DOHH2 (cell line): ENCODE measurements around the gene MLLT6.
A peak's percentile ranks its signal among the peaks of the same experiment; 100 is the strongest.

Experiments
- H3F3A ChIP-seq: fragments of 200-600 bp; sonication (generic), shearing (Covaris generic); 2 replicates; pipeline ENCODE4 v1.6.0; 2016; ENCODE audit warnings: antibody characterized with exemption, mild to moderate bottlenecking; ENCODE audit not compliant: control insufficient read depth, insufficient read depth
- H3K27ac ChIP-seq: fragments of 200-600 bp; sonication (generic); 2 replicates; pipeline ENCODE4 v1.5.1; 2014; ENCODE audit warnings: low read depth, mild to moderate bottlenecking, low read length, moderate library complexity
- H3K27me3 ChIP-seq: fragments of 200-600 bp; sonication (generic); 2 replicates; pipeline ENCODE4 v1.6.1; 2014; ENCODE audit warnings: mild to moderate bottlenecking, low read length, mixed read lengths; ENCODE audit not compliant: control insufficient read depth
- H3K36me3 ChIP-seq: fragments of 200-600 bp; sonication (generic); 2 replicates; pipeline ENCODE4 v1.6.1; 2014; ENCODE audit warnings: mild to moderate bottlenecking, low read length, moderate library complexity, mixed read lengths; ENCODE audit not compliant: control insufficient read depth
- H3K4me1 ChIP-seq: fragments of 200-600 bp; sonication (generic); 2 replicates; pipeline ENCODE4 v1.6.1; 2014; ENCODE audit warnings: mild to moderate bottlenecking, low read length, mixed read lengths; ENCODE audit not compliant: control insufficient read depth
- H3K4me2 ChIP-seq: fragments of 200-600 bp; sonication (generic); 2 replicates; pipeline ENCODE4 v1.6.0; 2014; ENCODE audit warnings: mild to moderate bottlenecking, low read length, moderate library complexity
- H3K4me3 ChIP-seq: fragments of 200-600 bp; sonication (generic); 2 replicates; pipeline ENCODE4 v1.5.1; 2014; ENCODE audit warnings: mild to moderate bottlenecking, low read length, mixed read lengths
- H3K79me2 ChIP-seq: fragments of 200-600 bp; sonication (generic); 2 replicates; pipeline ENCODE4 v1.6.1; 2014; ENCODE audit warnings: mild to moderate bottlenecking, low read length, mixed read lengths; ENCODE audit not compliant: control insufficient read depth
- H3K9me2 ChIP-seq: fragments of 200-600 bp; sonication (generic); replicated peaks from 2 replicates; pipeline ENCODE4 v1.6.1; 2014; ENCODE audit warnings: mild to moderate bottlenecking, low read length, mixed read lengths; ENCODE audit not compliant: control insufficient read depth
- H3K9me3 ChIP-seq: fragments of 200-600 bp; sonication (generic); 2 replicates; pipeline ENCODE4 v1.6.1; 2014; ENCODE audit warnings: antibody characterized with exemption, low read length, mixed read lengths; ENCODE audit not compliant: control insufficient read depth, insufficient read depth
- H4K20me1 ChIP-seq: fragments of 200-600 bp; sonication (generic); 2 replicates; pipeline ENCODE4 v1.6.0; 2014; ENCODE audit warnings: low read depth, mild to moderate bottlenecking, antibody characterized with exemption, low read length, moderate library complexity; ENCODE audit not compliant: control insufficient read depth, insufficient read depth
- EZH2phosphoT487 ChIP-seq: fragments of 200-600 bp; sonication (generic); IDR thresholded peaks from 2 replicates; pipeline ENCODE4 v1.6.1; 2017; ENCODE audit warnings: borderline replicate concordance, mild to moderate bottlenecking, antibody characterized with exemption, low read length, moderate library complexity, mixed read lengths
- TF ChIP-seq, protein P1 (sequence below): fragments of 200-600 bp; sonication (generic); IDR thresholded peaks from one replicate; pipeline ENCODE4 v1.5.1; 2014; ENCODE audit warnings: antibody characterized with exemption, mild to moderate bottlenecking, low read depth, low read length; ENCODE audit not compliant: poor library complexity, severe bottlenecking

MLLT6 gene

DNA sequence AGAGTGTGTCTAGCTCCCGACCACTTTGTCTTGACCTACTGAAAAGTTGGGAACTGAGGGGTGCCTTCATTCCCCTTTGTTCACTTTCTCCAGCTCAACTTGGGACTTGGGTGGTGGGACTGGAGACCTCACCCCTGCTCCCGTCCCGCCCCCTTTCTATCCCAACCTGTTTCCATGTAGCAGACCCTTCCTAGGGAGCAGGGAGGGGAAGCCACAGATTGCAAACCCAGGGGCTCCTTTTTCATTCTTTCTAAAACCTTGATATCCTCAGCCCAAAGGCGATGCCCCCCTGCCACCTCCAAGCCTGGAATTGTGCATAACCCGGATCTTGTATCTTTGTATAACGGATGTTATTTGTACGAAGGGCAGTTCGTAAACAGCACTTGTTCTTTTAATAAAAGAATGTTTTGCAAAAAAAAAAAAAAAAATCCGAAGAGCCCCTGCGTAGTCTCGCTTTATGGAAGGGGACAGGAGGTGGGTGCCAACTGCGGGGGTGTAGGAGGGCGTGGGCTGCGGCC, 24.4 kb downstream of the MLLT6 start:
- H3K4me2 ChIP-seq, result peak overlapping the region; percentile 67
- peaks cover 48% of the 10 kb centered on the region for H3K4me1 ChIP-seq
- H3F3A ChIP-seq, result peaks cover 14% of the 10 kb centered on the region; the same call in 1 of the 2 replicates
- no peaks in the 10 kb centered on the region for H3K9me2 ChIP-seq
- H3K4me3 ChIP-seq, result peak overlapping the region; percentile 72
- no peak overlapping the region for H3K27ac ChIP-seq
- TF ChIP-seq EZH2phosphoT487, result no peak
- TF ChIP-seq, protein P1, sequence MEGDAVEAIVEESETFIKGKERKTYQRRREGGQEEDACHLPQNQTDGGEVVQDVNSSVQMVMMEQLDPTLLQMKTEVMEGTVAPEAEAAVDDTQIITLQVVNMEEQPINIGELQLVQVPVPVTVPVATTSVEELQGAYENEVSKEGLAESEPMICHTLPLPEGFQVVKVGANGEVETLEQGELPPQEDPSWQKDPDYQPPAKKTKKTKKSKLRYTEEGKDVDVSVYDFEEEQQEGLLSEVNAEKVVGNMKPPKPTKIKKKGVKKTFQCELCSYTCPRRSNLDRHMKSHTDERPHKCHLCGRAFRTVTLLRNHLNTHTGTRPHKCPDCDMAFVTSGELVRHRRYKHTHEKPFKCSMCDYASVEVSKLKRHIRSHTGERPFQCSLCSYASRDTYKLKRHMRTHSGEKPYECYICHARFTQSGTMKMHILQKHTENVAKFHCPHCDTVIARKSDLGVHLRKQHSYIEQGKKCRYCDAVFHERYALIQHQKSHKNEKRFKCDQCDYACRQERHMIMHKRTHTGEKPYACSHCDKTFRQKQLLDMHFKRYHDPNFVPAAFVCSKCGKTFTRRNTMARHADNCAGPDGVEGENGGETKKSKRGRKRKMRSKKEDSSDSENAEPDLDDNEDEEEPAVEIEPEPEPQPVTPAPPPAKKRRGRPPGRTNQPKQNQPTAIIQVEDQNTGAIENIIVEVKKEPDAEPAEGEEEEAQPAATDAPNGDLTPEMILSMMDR, result no peak
- H3K27me3 ChIP-seq, result no peaks in the 10 kb centered on the region
- H3K9me3 ChIP-seq, result no peaks in the 10 kb centered on the region
- H3K79me2 ChIP-seq, result peaks cover 23% of the 10 kb centered on the region
- peaks cover 44% of the 10 kb centered on the region for H3K36me3 ChIP-seq
- H4K20me1 ChIP-seq, result no peaks in the 10 kb centered on the region

DNA sequence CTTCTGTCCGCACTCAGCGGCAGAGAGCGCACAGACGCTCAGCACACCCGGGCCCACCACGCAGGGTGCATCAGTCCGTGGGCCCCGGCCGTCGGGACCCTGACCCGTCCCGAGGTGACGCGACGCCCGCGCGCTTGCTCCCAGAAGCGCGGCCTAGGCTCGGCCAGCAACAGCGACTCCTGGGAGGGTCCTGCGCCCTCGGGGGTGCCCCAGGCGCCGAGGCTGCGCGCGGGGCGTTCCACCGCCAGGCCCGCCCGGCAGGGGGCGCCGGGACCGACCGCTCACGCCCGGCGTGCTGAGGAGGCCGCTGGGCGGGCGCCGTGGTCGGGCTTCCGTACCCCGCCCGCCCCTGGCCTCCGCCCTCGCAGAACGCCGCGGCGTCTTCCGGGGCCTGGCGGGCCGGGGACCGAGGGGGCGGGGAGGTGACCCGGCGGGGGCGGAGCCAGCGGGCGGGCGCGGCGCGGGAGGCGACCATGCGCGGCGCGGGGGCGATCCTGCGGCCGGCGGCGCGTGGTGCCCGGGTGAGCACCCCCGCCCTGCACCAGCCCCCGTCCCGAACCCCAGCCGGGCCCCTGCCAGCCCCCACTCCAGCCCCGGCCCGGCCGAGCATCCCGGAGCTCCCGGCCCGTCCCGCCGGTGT, 24.9 kb downstream of the MLLT6 start, which contains the start of gene CISD3:
Gene CISD3 (plus strand): TSS at position 456 of the 640 bp plus-strand sequence. CDS start 18 bp downstream, at position 474.
- peak within 1 kb of the TSS; percentile 93 for H3K4me3 ChIP-seq
- H3K4me2 ChIP-seq, result peak within 1 kb of the TSS; percentile 83
- peaks cover 48% of the 10 kb centered on the region for H3K4me1 ChIP-seq
- H3K9me3 ChIP-seq, result no peaks in the 10 kb centered on the region
- no peaks in the 10 kb centered on the region for H4K20me1 ChIP-seq
- H3K79me2 ChIP-seq, result peaks cover 23% of the 10 kb centered on the region
- TF ChIP-seq, protein P1, result peak; percentile 54
- no peak for TF ChIP-seq EZH2phosphoT487
- H3K27ac ChIP-seq, result peak within 1 kb of the TSS; percentile 40
- H3F3A ChIP-seq, result peaks cover 14% of the 10 kb centered on the region; the same call in 1 of the 2 replicates
- no peaks in the 10 kb centered on the region for H3K27me3 ChIP-seq
- peaks cover 40% of the 10 kb centered on the region for H3K36me3 ChIP-seq
- H3K9me2 ChIP-seq, result no peaks in the 10 kb centered on the region

DNA sequence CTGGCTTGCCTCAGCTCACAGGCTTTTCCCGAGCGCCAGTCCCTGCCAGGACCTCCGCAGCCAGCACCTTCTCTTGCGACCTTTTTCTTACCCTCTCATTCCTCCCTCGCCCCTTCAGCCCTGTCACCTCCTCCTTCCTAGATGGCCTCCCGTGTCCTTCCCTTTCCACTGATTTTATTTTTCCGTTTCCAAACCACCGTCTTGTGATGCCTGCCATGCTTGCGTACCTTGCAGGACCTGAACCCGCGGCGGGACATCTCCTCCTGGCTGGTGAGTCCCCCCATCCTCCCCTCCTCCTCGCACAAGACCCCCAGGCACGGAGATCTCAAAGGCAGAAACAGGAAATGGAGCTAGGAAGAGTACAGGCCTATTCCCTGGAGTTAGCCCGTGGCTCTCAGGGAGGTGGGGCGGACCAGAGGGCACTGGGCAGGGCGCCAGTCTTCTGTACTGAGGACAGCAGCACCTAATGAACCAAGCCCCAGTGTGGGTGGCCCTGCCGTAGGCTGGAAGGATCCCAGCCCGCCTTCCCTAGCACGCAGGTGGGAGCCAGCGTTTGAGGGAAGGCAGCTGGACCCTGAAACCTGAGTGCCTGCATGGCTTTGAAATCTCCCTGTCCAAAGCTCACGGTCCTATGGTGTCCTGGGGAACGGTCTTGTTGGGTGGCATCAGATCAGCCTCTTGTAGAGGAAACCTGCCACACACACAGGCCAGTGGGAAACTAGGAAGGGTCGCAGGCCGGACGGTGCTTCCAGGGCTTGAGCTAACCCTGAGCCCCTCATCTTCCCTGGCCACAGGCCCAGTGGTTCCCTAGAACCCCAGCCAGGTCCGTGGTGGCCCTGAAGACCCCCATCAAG, 25.7 kb downstream of the MLLT6 start:
- Histone ChIP-seq H3K9me2 (no peaks in the 10 kb centered on the region), H4K20me1 (no peaks in the 10 kb centered on the region), H3K4me2 (peak overlapping the region; percentile 83), H3K27me3 (no peaks in the 10 kb centered on the region), H3K27ac (peak overlapping the region; percentile 40), H3K4me3 (peak overlapping the region; percentile 93), H3F3A (peaks cover 14% of the 10 kb centered on the region; the same call in 1 of the 2 replicates), H3K9me3 (no peaks in the 10 kb centered on the region), H3K4me1 (peaks cover 51% of the 10 kb centered on the region), H3K79me2 (peaks cover 23% of the 10 kb centered on the region), H3K36me3 (peaks cover 39% of the 10 kb centered on the region)
- TF ChIP-seq, protein P1, result no peak
- no peak for TF ChIP-seq EZH2phosphoT487
